Gastrocnemius medialis (tissue), 4 donors: ENCODE data around the gene AMBRA1.

Source experiments
- CTCF ChIP-seq, 5 experiments: fragments of 450-650 bp in 3 of 5; fragments of 200-600 bp in 2 of 5; sonication (generic) in 2 of 5; IDR thresholded peaks in 4 of 5; conservative IDR thresholded peaks in 1 of 5; 1 replicate in 4 of 5; 2 replicates in 1 of 5; pipeline ENCODE4 v1.5.1; 2016 to 2019; ENCODE audit warnings: antibody characterized with exemption in 5 of 5, mild to moderate bottlenecking in 3 of 5, moderate library complexity in 3 of 5
- POLR2A ChIP-seq, 2 donors: fragments of 450-650 bp; IDR thresholded peaks; one replicate each; pipeline ENCODE4 v1.6.1; 2017; ENCODE audit warnings: antibody characterized with exemption in 2 of 2, mild to moderate bottlenecking in 2 of 2, moderate library complexity in 2 of 2

- TF ChIP-seq CTCF (IDR thresholded peaks at IDR 0.05 in 4 of 5, conservative IDR thresholded peaks at IDR 0.05 in 1 of 5) (no peak), POLR2A (IDR thresholded peaks at IDR 0.05) (no peak)
These were observed 36.1 kb downstream of the AMBRA1 start for GRCh38 chr11:46557684-46558151.
